Measurements from ENCODE around the gene TIAM2.

DNA sequence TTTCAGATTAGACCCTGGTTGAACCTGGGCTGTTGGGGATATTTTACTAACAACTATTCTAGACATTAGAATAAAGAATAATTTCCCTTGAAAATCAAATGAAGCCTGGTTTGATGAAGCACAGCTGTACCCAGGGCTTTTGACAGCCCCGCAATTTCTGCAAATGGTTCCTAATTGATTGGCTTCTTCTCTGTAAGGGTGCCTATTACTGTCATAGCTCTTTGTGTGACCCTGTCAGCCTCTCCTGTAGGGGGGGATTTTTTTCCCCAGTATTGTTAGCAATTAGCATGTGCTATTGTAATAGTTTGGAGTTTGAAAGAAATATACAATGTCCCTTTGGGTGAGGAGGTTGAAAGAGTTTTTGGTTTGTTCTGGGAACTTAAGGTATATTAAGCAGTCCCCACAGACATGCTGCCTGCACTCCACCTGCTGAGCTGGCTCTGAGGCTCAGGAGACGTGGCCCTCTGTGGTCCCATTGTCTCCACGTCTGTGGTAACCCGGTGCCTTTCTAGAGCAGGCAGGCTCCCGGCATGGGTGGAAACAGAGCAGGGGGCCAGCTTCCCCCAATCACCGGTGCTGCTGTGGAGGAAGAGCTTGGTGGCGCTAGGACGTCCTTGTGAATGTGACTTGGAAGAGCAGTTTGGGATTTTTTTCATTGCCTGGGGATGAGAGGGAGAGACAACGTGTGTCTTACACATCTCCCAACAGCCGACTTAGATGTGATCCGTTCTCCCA lies 221.4 kb downstream of the TIAM2 start:
- TF ChIP-seq EZH2 (optimal IDR thresholded peaks at IDR 0.05; ENCODE audit: low read depth, low read length) = no peak
- TF ChIP-seq, protein P1, sequence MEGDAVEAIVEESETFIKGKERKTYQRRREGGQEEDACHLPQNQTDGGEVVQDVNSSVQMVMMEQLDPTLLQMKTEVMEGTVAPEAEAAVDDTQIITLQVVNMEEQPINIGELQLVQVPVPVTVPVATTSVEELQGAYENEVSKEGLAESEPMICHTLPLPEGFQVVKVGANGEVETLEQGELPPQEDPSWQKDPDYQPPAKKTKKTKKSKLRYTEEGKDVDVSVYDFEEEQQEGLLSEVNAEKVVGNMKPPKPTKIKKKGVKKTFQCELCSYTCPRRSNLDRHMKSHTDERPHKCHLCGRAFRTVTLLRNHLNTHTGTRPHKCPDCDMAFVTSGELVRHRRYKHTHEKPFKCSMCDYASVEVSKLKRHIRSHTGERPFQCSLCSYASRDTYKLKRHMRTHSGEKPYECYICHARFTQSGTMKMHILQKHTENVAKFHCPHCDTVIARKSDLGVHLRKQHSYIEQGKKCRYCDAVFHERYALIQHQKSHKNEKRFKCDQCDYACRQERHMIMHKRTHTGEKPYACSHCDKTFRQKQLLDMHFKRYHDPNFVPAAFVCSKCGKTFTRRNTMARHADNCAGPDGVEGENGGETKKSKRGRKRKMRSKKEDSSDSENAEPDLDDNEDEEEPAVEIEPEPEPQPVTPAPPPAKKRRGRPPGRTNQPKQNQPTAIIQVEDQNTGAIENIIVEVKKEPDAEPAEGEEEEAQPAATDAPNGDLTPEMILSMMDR (IDR thresholded peaks at IDR 0.05; ENCODE audit: low read length) = no peak

Data from MM.1S (cell line).